ENCODE data around the gene FAM240A. TPM values are rescaled to one million over a fixed set of nuclear protein-coding genes. Genes with fewer than 3 reads are reported as not detected.

The FAM240A gene
- total RNA-seq, 1 donor from 2014 or later = not detected

GRCh38 chr3:46659285-46659684 lies 47.0 kb downstream of the FAM240A start:
- TF ChIP-seq CTCF (IDR thresholded peaks at IDR 0.05; ENCODE audit: unreplicated experiment) = no peak
- Mint-ChIP-seq H3K36me3 (ENCODE audit: insufficient read depth) (no peaks in the 10 kb centered on the region), H3K27ac (peak overlapping the region; percentile 12), H3K9me3 (ENCODE audit: low read depth) (no peaks in the 10 kb centered on the region), H3K27me3 (peaks cover 42% of the 10 kb centered on the region), H3K4me1 (ENCODE audit: low read depth) (peaks cover 6% of the 10 kb centered on the region), H3K4me3 (ENCODE audit: low read depth) (no peak overlapping the region)
- DNase-seq (ENCODE audit: low spot score, unreplicated experiment) = no peak

- Mint-ChIP-seq H3K27ac (no peak overlapping the region), H3K4me3 (ENCODE audit: low read depth) (no peak overlapping the region), H3K36me3 (ENCODE audit: insufficient read depth) (no peaks in the 10 kb centered on the region), H3K9me3 (ENCODE audit: low read depth) (no peaks in the 10 kb centered on the region), H3K4me1 (ENCODE audit: low read depth) (peaks cover 6% of the 10 kb centered on the region), H3K27me3 (peaks cover 45% of the 10 kb centered on the region)
- no peak for TF ChIP-seq CTCF (IDR thresholded peaks at IDR 0.05; ENCODE audit: unreplicated experiment)
- no peak for DNase-seq (ENCODE audit: low spot score, unreplicated experiment)
Measured at GRCh38 chr3:46660003-46660402, 47.7 kb downstream of the FAM240A start.

- Mint-ChIP-seq H3K4me3 (ENCODE audit: low read depth) (no peak overlapping the region), H3K27ac (no peak overlapping the region), H3K36me3 (ENCODE audit: insufficient read depth) (no peaks in the 10 kb centered on the region), H3K9me3 (ENCODE audit: low read depth) (no peaks in the 10 kb centered on the region), H3K4me1 (ENCODE audit: low read depth) (peaks cover 7% of the 10 kb centered on the region), H3K27me3 (peaks cover 46% of the 10 kb centered on the region)
- DNase-seq (ENCODE audit: low spot score, unreplicated experiment) = no peak
- TF ChIP-seq CTCF (IDR thresholded peaks at IDR 0.05; ENCODE audit: unreplicated experiment) = no peak
Measured at GRCh38 chr3:46660543-46661523, 48.5 kb downstream of the FAM240A start.

- peak overlapping the region; percentile 16 for H3K27ac Mint-ChIP-seq
- H3K9me3 Mint-ChIP-seq (ENCODE audit: low read depth) = no peaks in the 10 kb centered on the region
- DNase-seq (ENCODE audit: low spot score, unreplicated experiment) = peak; percentile 8
- H3K27me3 Mint-ChIP-seq = peaks cover 52% of the 10 kb centered on the region
- H3K4me3 Mint-ChIP-seq (ENCODE audit: low read depth) = no peak overlapping the region
- H3K4me1 Mint-ChIP-seq (ENCODE audit: low read depth) = peaks cover 12% of the 10 kb centered on the region
- no peak for TF ChIP-seq CTCF (IDR thresholded peaks at IDR 0.05; ENCODE audit: unreplicated experiment)
- no peaks in the 10 kb centered on the region for H3K36me3 Mint-ChIP-seq (ENCODE audit: insufficient read depth)
Measured at GRCh38 chr3:46661776-46662766, 49.7 kb downstream of the FAM240A start.
